Measurements from ENCODE around the gene HLA-DRB1. TPM values are rescaled to one million over a fixed set of nuclear protein-coding genes. Genes with fewer than 3 reads are reported as not detected.
A peak's percentile ranks its signal among the peaks of the same experiment; 100 is the strongest.
"Not testable (repeated sequence)": the region's sequence is repeated elsewhere in the genome, so short reads cannot be mapped to it uniquely, and the experiment has no call there.

HLA-DRB1 gene
- total RNA-seq: 0.13 TPM in 1 of 2 replicates, not detected in the other

- no peak for DNase-seq (ENCODE audit: low read depth)
- TF ChIP-seq CTCF (IDR thresholded peaks at IDR 0.05; ENCODE audit: insufficient read depth, low read length, severe bottlenecking): no peak
- FAIRE-seq: peak; percentile 97
- H3K27me3 ChIP-seq (ENCODE audit: control insufficient read depth, insufficient read depth, low read length): no peaks in the 10 kb centered on the region
- no peak within 1 kb of the TSS for H3K4me3 ChIP-seq (ENCODE audit: low read depth, low read length)
- no peaks in the 10 kb centered on the region for H3K36me3 ChIP-seq (ENCODE audit: control insufficient read depth, insufficient read depth, low read length)
Measured at GRCh38 chr6:32589596-32590449, at the start of gene HLA-DRB1. TSS of gene HLA-DRB1 (minus strand) at chr6:32589848. CDS start at chr6:32589742, 106 bp downstream.

GRCh38 chr6:32638532-32639219, 49.0 kb upstream of the HLA-DRB1 start:
- TF ChIP-seq CTCF (IDR thresholded peaks at IDR 0.05; ENCODE audit: insufficient read depth, low read length, severe bottlenecking): no peak
- H3K4me3 ChIP-seq (ENCODE audit: low read depth, low read length): no peak overlapping the region
- DNase-seq (ENCODE audit: low read depth): no peak
- FAIRE-seq: no peak
- no peaks in the 10 kb centered on the region for H3K27me3 ChIP-seq (ENCODE audit: control insufficient read depth, insufficient read depth, low read length)
- no peaks in the 10 kb centered on the region for H3K36me3 ChIP-seq (ENCODE audit: control insufficient read depth, insufficient read depth, low read length)

- Histone ChIP-seq H3K4me3 (ENCODE audit: low read depth, low read length) (no peak overlapping the region), H3K27me3 (ENCODE audit: control insufficient read depth, insufficient read depth, low read length) (no peaks in the 10 kb centered on the region), H3K36me3 (ENCODE audit: control insufficient read depth, insufficient read depth, low read length) (no peaks in the 10 kb centered on the region)
- DNase-seq (ENCODE audit: low read depth) (no peak), FAIRE-seq (no peak)
- no peak for TF ChIP-seq CTCF (IDR thresholded peaks at IDR 0.05; ENCODE audit: insufficient read depth, low read length, severe bottlenecking)
Measured at GRCh38 chr6:32637883-32638282, 48.2 kb upstream of the HLA-DRB1 start.

- H3K27me3 ChIP-seq (ENCODE audit: control insufficient read depth, insufficient read depth, low read length): no peaks in the 10 kb centered on the region
- no peak for TF ChIP-seq CTCF (IDR thresholded peaks at IDR 0.05; ENCODE audit: insufficient read depth, low read length, severe bottlenecking)
- FAIRE-seq (no peak), DNase-seq (ENCODE audit: low read depth) (no peak)
- no peaks in the 10 kb centered on the region for H3K36me3 ChIP-seq (ENCODE audit: control insufficient read depth, insufficient read depth, low read length)
- H3K4me3 ChIP-seq (ENCODE audit: low read depth, low read length): no peak within 1 kb of the TSS
Measured at GRCh38 chr6:32637219-32637880, 47.7 kb upstream of the HLA-DRB1 start, which contains the start of gene HLA-DQA1. TSS of gene HLA-DQA1 (plus strand) at chr6:32637406. CDS start at chr6:32637459, 53 bp downstream.

GRCh38 chr6:32635526-32636123, 46.0 kb upstream of the HLA-DRB1 start:
- FAIRE-seq (no peak), DNase-seq (ENCODE audit: low read depth) (peak; percentile 45)
- no peaks in the 10 kb centered on the region for H3K27me3 ChIP-seq (ENCODE audit: control insufficient read depth, insufficient read depth, low read length)
- no peak overlapping the region for H3K4me3 ChIP-seq (ENCODE audit: low read depth, low read length)
- no peaks in the 10 kb centered on the region for H3K36me3 ChIP-seq (ENCODE audit: control insufficient read depth, insufficient read depth, low read length)
- no peak for TF ChIP-seq CTCF (IDR thresholded peaks at IDR 0.05; ENCODE audit: insufficient read depth, low read length, severe bottlenecking)

GRCh38 chr6:32629793-32630192, 40.1 kb upstream of the HLA-DRB1 start:
- H3K36me3 ChIP-seq (ENCODE audit: control insufficient read depth, insufficient read depth, low read length); H3K4me3 ChIP-seq (ENCODE audit: low read depth, low read length); FAIRE-seq; H3K27me3 ChIP-seq (ENCODE audit: control insufficient read depth, insufficient read depth, low read length); DNase-seq (ENCODE audit: low read depth): not testable (repeated sequence)
